MCF 10A (cell line): ENCODE data around the gene ZSCAN20. TPM values are rescaled to one million over a fixed set of nuclear protein-coding genes. Genes with fewer than 3 reads are reported as not detected.

Experiments
- BruUV-seq: library from RNA; stranded (reverse); fragments of 400-500 nt; replicated peaks from 2 replicates; lab custom pipeline; 2021; lab: Mats Ljungman, UMichigan
- CTCF ChIA-PET: fragments of 300-600 bp; sonication (Branson Sonifier 250); formaldehyde crosslinking; extraction: SDS; loops from one replicate; lab custom pipeline; 2021; ENCODE audit warnings: antibody characterized with exemption, inconsistent platforms; lab: Yijun Ruan, JAX
- POLR2A ChIA-PET: fragments of 300-600, 350-650 bp; sonication (Branson Sonifier 250); formaldehyde crosslinking; extraction: SDS; loops from one replicate; lab custom pipeline; 2020; ENCODE audit warnings: antibody characterized with exemption, inconsistent platforms; lab: Yijun Ruan, JAX
- DNase-seq: peaks from one replicate; pipeline ENCODE4 v3.0.0-alpha.2; 2018; ENCODE audit not compliant: unreplicated experiment
- H3K27ac Mint-ChIP-seq: one replicate; pipeline ENCODE4 v1.8.0; 2022; ENCODE audit warnings: mild to moderate bottlenecking, low read depth, mixed read lengths; ENCODE audit not compliant: unreplicated experiment
- H3K27me3 Mint-ChIP-seq: one replicate; pipeline ENCODE4 v1.8.0; 2022; ENCODE audit warnings: mixed read lengths; ENCODE audit not compliant: insufficient read depth, unreplicated experiment
- H3K36me3 Mint-ChIP-seq: one replicate; pipeline ENCODE4 v1.8.0; 2022; ENCODE audit warnings: mild to moderate bottlenecking, moderate library complexity, mixed read lengths; ENCODE audit not compliant: insufficient read depth, unreplicated experiment
- H3K4me1 Mint-ChIP-seq: one replicate; pipeline ENCODE4 v1.8.0; 2022; ENCODE audit warnings: mixed read lengths; ENCODE audit not compliant: insufficient read depth, unreplicated experiment
- H3K4me3 Mint-ChIP-seq: one replicate; pipeline ENCODE4 v1.8.0; 2022; ENCODE audit warnings: mild to moderate bottlenecking, moderate library complexity, mixed read lengths; ENCODE audit not compliant: unreplicated experiment
- H3K9me3 Mint-ChIP-seq: one replicate; pipeline ENCODE4 v1.8.0; 2022; ENCODE audit warnings: mixed read lengths; ENCODE audit not compliant: unreplicated experiment
- CTCF ChIP-seq: fragments of 200-600 bp; IDR thresholded peaks from one replicate; pipeline ENCODE4 v1.8.0; 2022; ENCODE audit warnings: antibody characterized with exemption, mild to moderate bottlenecking; ENCODE audit not compliant: unreplicated experiment
- intact Hi-C: fragments of 100-400 bp; cut with micrococcal nuclease; formaldehyde crosslinking; loops from 2 replicates; pipeline ENCODE4 v1.14.1; 2022
- total RNA-seq: library from RNA; stranded (reverse); gene quantifications from 2 replicates; pipeline ENCODE4 v1.2.3, GENCODE V29; 2022

Gene ZSCAN20
- total RNA-seq, 1 experiment from 2014 or later, result 5.1 TPM

GRCh38 chr1:33468967-33469366 lies 3.5 kb upstream of the ZSCAN20 start:
- POLR2A ChIA-PET, result no interaction called here
- TF ChIP-seq CTCF, result no peak
- CTCF ChIA-PET, result interaction anchor here (0.5 to 11.9 kb wide), 12 partner anchors 12 to 374 kb away, joined by 3 to 152 read pairs (median 12); partner anchors contain the start of gene PHC2
- intact Hi-C loops, result no loop called here
- H3K9me3 Mint-ChIP-seq, result no peaks in the 10 kb centered on the region
- DNase-seq, result no peak
- no peak overlapping the region for H3K27ac Mint-ChIP-seq
- no TSS peak for BruUV-seq
- peaks cover 24% of the 10 kb centered on the region for H3K4me1 Mint-ChIP-seq
- H3K27me3 Mint-ChIP-seq, result no peaks in the 10 kb centered on the region
- H3K4me3 Mint-ChIP-seq, result no peak overlapping the region
- no peaks in the 10 kb centered on the region for H3K36me3 Mint-ChIP-seq

DNA sequence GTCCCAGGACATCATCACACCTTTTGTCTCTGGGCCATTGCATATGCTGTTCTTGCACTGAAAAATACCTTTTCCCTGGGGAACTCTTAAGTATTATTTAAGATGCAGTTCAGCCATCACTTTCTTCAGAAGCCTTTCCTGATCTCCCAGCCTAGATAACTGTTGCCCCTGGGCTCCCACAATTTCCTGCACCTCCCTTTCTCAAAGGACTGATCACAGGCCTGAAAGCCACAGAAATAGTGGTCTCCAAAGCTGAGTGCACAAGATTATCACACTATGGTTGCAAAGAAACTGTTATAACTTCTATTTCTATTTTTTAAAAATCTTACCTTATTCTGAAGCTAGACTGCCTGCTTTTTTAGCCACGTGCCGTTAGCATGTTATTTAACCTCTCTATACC lies 2.8 kb upstream of the ZSCAN20 start:
- CTCF ChIA-PET, result interaction anchor here (0.6 to 11.9 kb wide), 16 partner anchors 11 to 457 kb away, joined by 3 to 152 read pairs (median 8); partner anchors contain the start of gene PHC2
- DNase-seq, result no peak
- Mint-ChIP-seq H3K27me3 (no peaks in the 10 kb centered on the region), H3K4me1 (peaks cover 24% of the 10 kb centered on the region), H3K36me3 (no peaks in the 10 kb centered on the region), H3K9me3 (no peaks in the 10 kb centered on the region), H3K4me3 (no peak overlapping the region), H3K27ac (no peak overlapping the region)
- no peak for TF ChIP-seq CTCF
- BruUV-seq, result no TSS peak
- intact Hi-C loops, result loop anchor here (1.0 to 5.0 kb wide), 5 partner anchors 87 to 374 kb away; no protein-coding TSS in a partner anchor
- POLR2A ChIA-PET, result interaction anchor here (0.9 kb wide), 1 partner anchor 36 kb away, joined by 3 read pairs; no protein-coding TSS in a partner anchor

- POLR2A ChIA-PET, result interaction anchor here (0.9 to 2.0 kb wide), 5 partner anchors 37 to 290 kb away, joined by 3 to 8 read pairs (median 6); no protein-coding TSS in a partner anchor
- H3K4me3 Mint-ChIP-seq, result no peak overlapping the region
- no TSS peak for BruUV-seq
- TF ChIP-seq CTCF, result peak; percentile 82
- H3K27me3 Mint-ChIP-seq, result no peaks in the 10 kb centered on the region
- intact Hi-C loops, result loop anchor here (1.0 to 5.0 kb wide), 5 partner anchors 88 to 375 kb away; no protein-coding TSS in a partner anchor
- no peak overlapping the region for H3K27ac Mint-ChIP-seq
- peaks cover 24% of the 10 kb centered on the region for H3K4me1 Mint-ChIP-seq
- peak; percentile 90 for DNase-seq
- H3K36me3 Mint-ChIP-seq, result no peaks in the 10 kb centered on the region
- H3K9me3 Mint-ChIP-seq, result no peaks in the 10 kb centered on the region
- CTCF ChIA-PET, result interaction anchor here (0.6 to 11.9 kb wide), 45 partner anchors 10 to 1389 kb away, joined by 3 to 152 read pairs (median 5); partner anchors contain the start of genes A3GALT2 and TRIM62
Measured at GRCh38 chr1:33470495-33471012, 1.9 kb upstream of the ZSCAN20 start.

DNA sequence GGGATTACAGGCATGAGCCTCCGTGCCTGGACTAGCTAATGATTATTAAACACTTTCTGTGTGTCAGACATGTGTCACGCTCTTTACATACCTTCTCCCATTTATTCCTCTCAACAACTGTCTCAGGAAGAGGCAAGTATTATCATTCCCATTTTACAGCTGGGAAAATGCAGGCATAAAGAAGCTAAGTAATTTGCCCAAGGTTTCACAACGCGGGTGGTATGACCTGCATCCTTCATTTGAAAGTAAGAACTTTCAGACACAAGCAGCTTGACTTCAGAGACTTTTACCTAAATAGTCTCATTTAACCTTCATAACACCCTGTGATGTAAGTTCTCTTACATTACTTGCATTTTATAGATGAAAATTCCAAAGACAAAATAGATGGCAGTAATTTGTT lies 1.0 kb upstream of the ZSCAN20 start:
- Mint-ChIP-seq H3K9me3 (no peaks in the 10 kb centered on the region), H3K27me3 (no peaks in the 10 kb centered on the region), H3K4me3 (no peak overlapping the region), H3K4me1 (peaks cover 24% of the 10 kb centered on the region), H3K27ac (no peak overlapping the region), H3K36me3 (no peaks in the 10 kb centered on the region)
- TF ChIP-seq CTCF, result no peak
- ChIA-PET POLR2A (interaction anchor here (0.5 to 2.0 kb wide), 10 partner anchors 39 to 290 kb away, joined by 3 to 8 read pairs (median 4); partner anchors contain the start of gene TRIM62), CTCF (interaction anchor here (0.6 to 11.9 kb wide), 48 partner anchors 10 to 1389 kb away, joined by 3 to 152 read pairs (median 5); partner anchors contain the start of gene TRIM62)
- intact Hi-C loops, result loop anchor here (5.0 kb wide), 1 partner anchor 89 kb away; no protein-coding TSS in a partner anchor
- BruUV-seq, result no TSS peak
- no peak for DNase-seq
